ENCODE measurements around the gene RASSF5.

RASSF5 gene

GRCh38 chr1:206612129-206612876 is 105.0 kb downstream of the RASSF5 start, which contains the start of gene EIF2D:
Gene EIF2D (minus strand): TSS chr1:206612465. CDS start chr1:206612342, 123 bp downstream.
- TF ChIP-seq REST (IDR thresholded peaks at IDR 0.05; ENCODE audit: insufficient read depth in 1 of 2, low read depth in 2 of 2, low read length in 2 of 2) = peak; percentile 41 to 47; a peak in 1 of 4 replicates
- peak; percentile 57; the same call in 1 of the 2 replicates for TF ChIP-seq SIN3A (IDR thresholded peaks at IDR 0.05; ENCODE audit: borderline replicate concordance, insufficient read depth, low read length)
- peak; percentile 97 for TF ChIP-seq TAF1 (IDR thresholded peaks at IDR 0.05; ENCODE audit: borderline replicate concordance, insufficient read depth, low read length)
- peak; percentile 88 for TF ChIP-seq FOXP2 (optimal IDR thresholded peaks at IDR 0.05; ENCODE audit: borderline replicate concordance, extremely low read depth, extremely low read length, insufficient read depth)
- TF ChIP-seq POLR2AphosphoS5 (IDR thresholded peaks at IDR 0.05; ENCODE audit: low read depth, low read length) = peak; percentile 92

GRCh38 chr1:206628916-206629315 is 121.6 kb downstream of the RASSF5 start:
- TF ChIP-seq TAF1 (IDR thresholded peaks at IDR 0.05; ENCODE audit: borderline replicate concordance, insufficient read depth, low read length) = no peak
- TF ChIP-seq FOXP2 (optimal IDR thresholded peaks at IDR 0.05; ENCODE audit: borderline replicate concordance, extremely low read depth, extremely low read length, insufficient read depth) = no peak
- no peak for TF ChIP-seq POLR2AphosphoS5 (IDR thresholded peaks at IDR 0.05; ENCODE audit: low read depth, low read length)
- no peak for TF ChIP-seq SIN3A (IDR thresholded peaks at IDR 0.05; ENCODE audit: borderline replicate concordance, insufficient read depth, low read length)

GRCh38 chr1:206631085-206631509 is 123.8 kb downstream of the RASSF5 start:
- no peak for TF ChIP-seq FOXP2 (optimal IDR thresholded peaks at IDR 0.05; ENCODE audit: borderline replicate concordance, extremely low read depth, extremely low read length, insufficient read depth)
- TF ChIP-seq REST (IDR thresholded peaks at IDR 0.05; ENCODE audit: insufficient read depth in 1 of 2, low read depth in 2 of 2, low read length in 2 of 2) = no peak
- no peak for TF ChIP-seq SIN3A (IDR thresholded peaks at IDR 0.05; ENCODE audit: borderline replicate concordance, insufficient read depth, low read length)
- no peak for TF ChIP-seq TAF1 (IDR thresholded peaks at IDR 0.05; ENCODE audit: borderline replicate concordance, insufficient read depth, low read length)
- no peak for TF ChIP-seq POLR2AphosphoS5 (IDR thresholded peaks at IDR 0.05; ENCODE audit: low read depth, low read length)

- no peak for TF ChIP-seq FOXP2 (optimal IDR thresholded peaks at IDR 0.05; ENCODE audit: borderline replicate concordance, extremely low read depth, extremely low read length, insufficient read depth)
- TF ChIP-seq TAF1 (IDR thresholded peaks at IDR 0.05; ENCODE audit: borderline replicate concordance, insufficient read depth, low read length) = no peak
- TF ChIP-seq POLR2AphosphoS5 (IDR thresholded peaks at IDR 0.05; ENCODE audit: low read depth, low read length) = no peak
These were observed 126.4 kb downstream of the RASSF5 start for GRCh38 chr1:206633708-206634121.

- TF ChIP-seq REST (IDR thresholded peaks at IDR 0.05; ENCODE audit: insufficient read depth in 1 of 2, low read depth in 2 of 2, low read length in 2 of 2) (no peak), TAF1 (IDR thresholded peaks at IDR 0.05; ENCODE audit: borderline replicate concordance, insufficient read depth, low read length) (no peak), FOXP2 (optimal IDR thresholded peaks at IDR 0.05; ENCODE audit: borderline replicate concordance, extremely low read depth, extremely low read length, insufficient read depth) (no peak)
These were observed 127.2 kb downstream of the RASSF5 start for GRCh38 chr1:206634365-206635079.

All from PFSK-1 (cell line).